Measurements from ENCODE around the gene R3HDML. TPM values are rescaled to one million over a fixed set of nuclear protein-coding genes. Genes with fewer than 3 reads are reported as not detected.

The R3HDML gene, protein sequence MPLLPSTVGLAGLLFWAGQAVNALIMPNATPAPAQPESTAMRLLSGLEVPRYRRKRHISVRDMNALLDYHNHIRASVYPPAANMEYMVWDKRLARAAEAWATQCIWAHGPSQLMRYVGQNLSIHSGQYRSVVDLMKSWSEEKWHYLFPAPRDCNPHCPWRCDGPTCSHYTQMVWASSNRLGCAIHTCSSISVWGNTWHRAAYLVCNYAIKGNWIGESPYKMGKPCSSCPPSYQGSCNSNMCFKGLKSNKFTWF
- not detected for total RNA-seq

DNA sequence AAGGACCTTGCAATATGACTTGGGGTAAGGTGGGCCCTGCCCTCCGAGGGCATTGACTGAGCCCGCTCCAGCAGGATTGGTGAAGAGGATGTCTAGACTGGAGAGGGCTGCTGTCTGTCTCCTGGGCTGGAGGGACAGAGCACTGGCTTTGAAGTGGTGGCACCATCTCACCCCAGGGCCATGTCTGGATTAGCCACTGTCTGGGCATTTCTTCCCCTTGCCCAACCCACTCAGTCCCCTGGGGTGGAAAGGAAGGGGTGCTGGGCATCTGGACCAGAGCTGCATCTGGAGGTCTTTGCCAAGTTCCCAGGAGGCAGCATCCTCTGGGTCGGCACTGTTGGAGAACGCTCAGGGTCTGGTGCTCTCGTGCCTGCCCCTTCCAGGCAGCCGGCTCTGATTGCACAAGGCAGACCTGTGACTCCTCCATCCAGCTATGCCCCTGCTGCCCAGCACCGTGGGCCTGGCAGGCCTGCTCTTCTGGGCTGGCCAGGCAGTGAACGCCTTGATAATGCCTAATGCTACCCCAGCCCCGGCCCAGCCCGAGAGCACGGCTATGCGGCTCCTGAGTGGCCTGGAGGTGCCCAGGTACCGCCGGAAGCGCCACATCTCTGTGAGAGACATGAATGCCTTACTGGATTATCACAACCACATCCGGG lies at the start of gene R3HDML:
R3HDML (plus strand) TSS at position 319 of the 656 bp plus-strand sequence; CDS start at position 434, 115 bp downstream.

DNA sequence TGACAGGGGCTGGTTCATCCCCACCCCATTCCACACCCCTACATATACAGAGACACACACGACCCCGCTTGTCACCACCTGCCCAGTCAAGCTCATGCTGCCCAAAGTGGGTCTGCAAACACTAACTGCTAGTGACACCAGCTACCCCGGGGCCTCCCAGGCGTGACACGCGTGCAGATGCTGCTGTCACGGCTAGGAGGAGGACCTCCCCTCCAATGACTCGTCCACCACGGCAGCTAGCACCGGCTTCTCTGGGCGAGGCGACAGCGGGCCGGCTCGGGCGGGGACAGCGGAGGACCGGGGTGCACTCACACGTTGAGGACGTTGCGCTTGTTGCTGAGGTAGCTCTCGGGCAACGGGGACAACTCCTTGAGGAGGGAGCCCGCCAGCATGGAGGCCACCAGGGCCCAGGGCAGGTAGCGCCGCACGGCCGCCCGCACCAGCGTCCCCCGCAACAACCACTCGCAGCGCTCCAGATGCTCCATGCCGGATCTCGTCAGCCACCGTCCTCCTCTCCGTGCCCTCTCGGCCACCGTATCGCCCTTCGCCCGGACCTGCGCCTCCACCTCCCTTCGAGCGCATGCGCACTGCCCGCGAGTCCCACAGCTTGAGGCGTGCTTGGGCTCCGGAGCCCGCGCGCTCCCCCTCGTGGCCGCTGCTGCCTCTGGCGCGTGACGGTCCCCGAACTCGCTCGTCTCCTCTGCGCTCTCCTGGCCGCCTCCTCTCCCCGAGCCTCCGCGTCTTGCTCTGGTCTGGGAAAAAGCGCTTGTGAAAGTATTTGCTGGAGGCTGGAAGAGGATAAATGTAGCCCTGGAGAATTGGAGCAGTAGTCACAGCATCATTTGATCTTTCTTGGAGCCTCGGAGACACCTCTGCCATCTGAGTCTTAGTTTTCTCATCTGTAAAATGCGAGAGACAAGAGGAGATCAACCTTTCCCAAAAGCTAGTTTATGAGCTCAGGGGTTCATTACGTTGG lies 25.9 kb upstream of the R3HDML start, which contains the start of gene FITM2:
FITM2 (minus strand) TSS at position 539 of the 976 bp plus-strand sequence; CDS start at position 485, 54 bp downstream.

DNA sequence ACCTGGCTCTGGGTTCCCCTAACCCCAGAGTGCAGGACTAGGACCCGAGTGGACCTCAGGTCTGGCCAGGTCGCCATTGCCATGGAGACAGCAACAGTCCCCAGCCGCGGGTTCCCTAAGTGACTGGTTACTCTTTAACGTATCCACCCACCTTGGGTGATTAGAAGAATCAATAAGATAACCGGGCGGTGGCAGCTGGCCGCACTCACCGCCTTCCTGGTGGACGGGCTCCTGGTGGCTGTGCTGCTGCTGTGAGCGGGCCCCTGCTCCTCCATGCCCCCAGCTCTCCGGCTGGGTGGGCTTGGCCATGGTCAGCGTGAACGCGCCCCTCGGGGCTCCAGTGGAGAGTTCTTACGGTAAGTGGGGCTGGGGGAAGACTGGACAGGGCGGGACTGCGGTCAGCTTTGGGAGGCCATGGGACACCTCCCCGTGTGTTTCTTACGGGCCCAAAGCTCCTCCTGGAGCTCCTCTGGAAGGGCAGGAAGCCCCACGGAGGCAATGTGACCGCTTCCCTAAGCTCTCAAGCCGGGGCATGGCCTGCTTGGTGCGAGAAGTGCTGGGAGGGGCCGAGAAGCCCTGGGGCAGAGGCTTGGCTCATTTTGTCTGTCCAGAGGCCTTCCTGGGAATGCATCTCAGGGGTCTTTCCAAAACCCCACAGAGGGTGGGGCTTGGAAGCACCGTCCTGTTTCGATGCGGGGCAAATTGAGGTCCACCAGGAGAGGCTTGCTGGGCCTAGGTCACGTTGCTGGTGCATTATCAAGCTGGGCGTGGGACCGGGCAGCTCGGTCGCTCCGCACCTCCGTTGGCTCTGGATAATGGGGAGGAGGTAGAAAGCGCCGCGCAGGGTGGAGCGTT lies 18.9 kb downstream of the R3HDML start, which contains the start of gene HNF4A:
HNF4A (plus strand) TSS at position 202 of the 855 bp plus-strand sequence; CDS start at position 308, 106 bp downstream.

Other genes with a start within 250 kb of the R3HDML start
- 14.8 TPM for gene JPH2, start 149.9 kb upstream of the R3HDML start, total RNA-seq
- gene OSER1, start 126.3 kb upstream of the R3HDML start, total RNA-seq = 46.2 TPM
- 13.6 TPM for gene GDAP1L1, start 89.7 kb upstream of the R3HDML start, total RNA-seq
- 9.3 TPM for gene FITM2, start 25.8 kb upstream of the R3HDML start, total RNA-seq
- gene HNF4A, start 18.7 kb downstream of the R3HDML start, total RNA-seq = 2.3 TPM
- gene TTPAL, start 138.8 kb downstream of the R3HDML start, total RNA-seq = 10.9 TPM
- 51.0 TPM for gene SERINC3, start 185.0 kb downstream of the R3HDML start, total RNA-seq
- gene PKIG, start 245.5 kb downstream of the R3HDML start, total RNA-seq = 54.3 TPM